NCI-H1105 (cell line): ENCODE results near the gene OCEL1.
"Not testable (repeated sequence)": the region's sequence is repeated elsewhere in the genome, so short reads cannot be mapped to it uniquely, and the experiment has no call there.

Source experiments
- DNase-seq: peaks from one replicate; lab custom pipeline; 2025; lab: John Stamatoyannopoulos, UW

The OCEL1 gene

GRCh38 chr19:17263712-17264640 lies 38.0 kb downstream of the OCEL1 start:
- DNase-seq: no peak

GRCh38 chr19:17264641-17264979 lies 38.6 kb downstream of the OCEL1 start, which contains the start of gene USHBP1:
Gene USHBP1 (minus strand): TSS chr19:17264745. CDS start chr19:17264299, 446 bp downstream.
- no peak for DNase-seq

GRCh38 chr19:17266026-17266425 lies 40.0 kb downstream of the OCEL1 start:
- DNase-seq: no peak

- DNase-seq: no peak
Observed at GRCh38 chr19:17266589-17266974, 40.6 kb downstream of the OCEL1 start.

- DNase-seq: peak; percentile 97
Observed at GRCh38 chr19:17266975-17267788, 41.2 kb downstream of the OCEL1 start, which contains the start of gene BABAM1. Gene BABAM1 (plus strand): TSS chr19:17267443. CDS start chr19:17268807, 1,364 bp downstream.

- DNase-seq: no peak
Observed at GRCh38 chr19:17268754-17269153, 42.7 kb downstream of the OCEL1 start.

- DNase-seq: not testable (repeated sequence)
Observed at GRCh38 chr19:17274892-17275291, 48.9 kb downstream of the OCEL1 start.

- no peak for DNase-seq
Observed at GRCh38 chr19:17275441-17276175, 49.6 kb downstream of the OCEL1 start.
